ENCODE data around the gene PHACTR1.

PHACTR1 gene

GRCh38 chr6:13101409-13101808 is 384.8 kb downstream of the PHACTR1 start:
- H3K4me3 ChIP-seq (ENCODE audit: low read length), result no peak overlapping the region
- H3K9ac ChIP-seq (ENCODE audit: low read depth, low read length), result no peak overlapping the region
- peaks cover 8% of the 10 kb centered on the region; the same call in 1 of the 2 replicates for H3K4me1 ChIP-seq (ENCODE audit: insufficient read depth, low read length)
- no peaks in the 10 kb centered on the region for H3K36me3 ChIP-seq (ENCODE audit: insufficient read depth, low read depth, low read length)
- H3K27me3 ChIP-seq (ENCODE audit: insufficient read depth, low read length), result no peaks in the 10 kb centered on the region
- H3K9me3 ChIP-seq (ENCODE audit: insufficient read depth, low read depth, low read length), result no peaks in the 10 kb centered on the region
- H3K27ac ChIP-seq (ENCODE audit: low read length), result no peak overlapping the region

GRCh38 chr6:13101985-13102384 is 385.4 kb downstream of the PHACTR1 start:
- peaks cover 8% of the 10 kb centered on the region; the same call in 1 of the 2 replicates for H3K4me1 ChIP-seq (ENCODE audit: insufficient read depth, low read length)
- no peak overlapping the region for H3K4me3 ChIP-seq (ENCODE audit: low read length)
- H3K36me3 ChIP-seq (ENCODE audit: insufficient read depth, low read depth, low read length), result no peaks in the 10 kb centered on the region
- no peak overlapping the region for H3K27ac ChIP-seq (ENCODE audit: low read length)
- no peaks in the 10 kb centered on the region for H3K9me3 ChIP-seq (ENCODE audit: insufficient read depth, low read depth, low read length)
- no peaks in the 10 kb centered on the region for H3K27me3 ChIP-seq (ENCODE audit: insufficient read depth, low read length)
- H3K9ac ChIP-seq (ENCODE audit: low read depth, low read length), result no peak overlapping the region

GRCh38 chr6:13103169-13103568 is 386.6 kb downstream of the PHACTR1 start:
- no peak overlapping the region for H3K4me3 ChIP-seq (ENCODE audit: low read length)
- H3K9me3 ChIP-seq (ENCODE audit: insufficient read depth, low read depth, low read length), result no peaks in the 10 kb centered on the region

GRCh38 chr6:13105139-13105538 is 388.6 kb downstream of the PHACTR1 start:
- H3K36me3 ChIP-seq (ENCODE audit: insufficient read depth, low read depth, low read length), result no peaks in the 10 kb centered on the region
- no peaks in the 10 kb centered on the region for H3K27me3 ChIP-seq (ENCODE audit: insufficient read depth, low read length)
- H3K9me3 ChIP-seq (ENCODE audit: insufficient read depth, low read depth, low read length), result no peaks in the 10 kb centered on the region
- no peak overlapping the region for H3K9ac ChIP-seq (ENCODE audit: low read depth, low read length)
- H3K27ac ChIP-seq (ENCODE audit: low read length), result no peak overlapping the region
- no peak overlapping the region for H3K4me3 ChIP-seq (ENCODE audit: low read length)
- H3K4me1 ChIP-seq (ENCODE audit: insufficient read depth, low read length), result peaks cover 8% of the 10 kb centered on the region; the same call in 1 of the 2 replicates

More at GRCh38 chr6:13103169-13103568, 386.6 kb downstream of the PHACTR1 start:
- Histone ChIP-seq H3K9ac (ENCODE audit: low read depth, low read length) (no peak overlapping the region), H3K4me1 (ENCODE audit: insufficient read depth, low read length) (peaks cover 8% of the 10 kb centered on the region; the same call in 1 of the 2 replicates), H3K27me3 (ENCODE audit: insufficient read depth, low read length) (no peaks in the 10 kb centered on the region), H3K36me3 (ENCODE audit: insufficient read depth, low read depth, low read length) (no peaks in the 10 kb centered on the region), H3K27ac (ENCODE audit: low read length) (no peak overlapping the region)

- H3K9me3 ChIP-seq (ENCODE audit: insufficient read depth, low read depth, low read length), result peaks cover 3% of the 10 kb centered on the region; the same call in 1 of the 2 replicates
- no peak overlapping the region for H3K27ac ChIP-seq (ENCODE audit: low read length)
- H3K36me3 ChIP-seq (ENCODE audit: insufficient read depth, low read depth, low read length), result no peaks in the 10 kb centered on the region
- no peaks in the 10 kb centered on the region for H3K27me3 ChIP-seq (ENCODE audit: insufficient read depth, low read length)
- H3K4me1 ChIP-seq (ENCODE audit: insufficient read depth, low read length), result peaks cover 14% of the 10 kb centered on the region; the same call in 1 of the 2 replicates
- no peak overlapping the region for H3K9ac ChIP-seq (ENCODE audit: low read depth, low read length)
- H3K4me3 ChIP-seq (ENCODE audit: low read length), result no peak overlapping the region
Observed at GRCh38 chr6:13112921-13113320, 396.4 kb downstream of the PHACTR1 start.

- H3K4me1 ChIP-seq (ENCODE audit: insufficient read depth, low read length), result peaks cover 14% of the 10 kb centered on the region; the same call in 1 of the 2 replicates
- H3K36me3 ChIP-seq (ENCODE audit: insufficient read depth, low read depth, low read length), result no peaks in the 10 kb centered on the region
- no peak overlapping the region for H3K27ac ChIP-seq (ENCODE audit: low read length)
- H3K27me3 ChIP-seq (ENCODE audit: insufficient read depth, low read length), result no peaks in the 10 kb centered on the region
- H3K9ac ChIP-seq (ENCODE audit: low read depth, low read length), result no peak overlapping the region
- no peak overlapping the region for H3K4me3 ChIP-seq (ENCODE audit: low read length)
- peaks cover 3% of the 10 kb centered on the region; the same call in 1 of the 2 replicates for H3K9me3 ChIP-seq (ENCODE audit: insufficient read depth, low read depth, low read length)
Observed at GRCh38 chr6:13113376-13113775, 396.8 kb downstream of the PHACTR1 start.

- no peaks in the 10 kb centered on the region for H3K27me3 ChIP-seq (ENCODE audit: insufficient read depth, low read length)
- peaks cover 3% of the 10 kb centered on the region; the same call in 1 of the 2 replicates for H3K9me3 ChIP-seq (ENCODE audit: insufficient read depth, low read depth, low read length)
- H3K9ac ChIP-seq (ENCODE audit: low read depth, low read length), result no peak overlapping the region
Observed at GRCh38 chr6:13113981-13114593, 397.5 kb downstream of the PHACTR1 start.

GRCh38 chr6:13116155-13116554 is 399.6 kb downstream of the PHACTR1 start:
- Histone ChIP-seq H3K4me3 (ENCODE audit: low read length) (no peak overlapping the region), H3K27me3 (ENCODE audit: insufficient read depth, low read length) (no peaks in the 10 kb centered on the region), H3K36me3 (ENCODE audit: insufficient read depth, low read depth, low read length) (no peaks in the 10 kb centered on the region), H3K9ac (ENCODE audit: low read depth, low read length) (no peak overlapping the region), H3K27ac (ENCODE audit: low read length) (no peak overlapping the region), H3K9me3 (ENCODE audit: insufficient read depth, low read depth, low read length) (no peaks in the 10 kb centered on the region), H3K4me1 (ENCODE audit: insufficient read depth, low read length) (peaks cover 29% of the 10 kb centered on the region; the same call in 1 of the 2 replicates)

More at GRCh38 chr6:13113981-13114593, 397.5 kb downstream of the PHACTR1 start:
- H3K36me3 ChIP-seq (ENCODE audit: insufficient read depth, low read depth, low read length), result no peaks in the 10 kb centered on the region
- H3K4me3 ChIP-seq (ENCODE audit: low read length), result no peak overlapping the region
- no peak overlapping the region for H3K27ac ChIP-seq (ENCODE audit: low read length)
- H3K4me1 ChIP-seq (ENCODE audit: insufficient read depth, low read length), result peaks cover 14% of the 10 kb centered on the region; the same call in 1 of the 2 replicates

- H3K4me3 ChIP-seq (ENCODE audit: low read length), result no peak overlapping the region
- H3K9me3 ChIP-seq (ENCODE audit: insufficient read depth, low read depth, low read length), result no peaks in the 10 kb centered on the region
- H3K4me1 ChIP-seq (ENCODE audit: insufficient read depth, low read length), result peaks cover 29% of the 10 kb centered on the region; the same call in 1 of the 2 replicates
- H3K27me3 ChIP-seq (ENCODE audit: insufficient read depth, low read length), result no peaks in the 10 kb centered on the region
- no peak overlapping the region for H3K27ac ChIP-seq (ENCODE audit: low read length)
- H3K9ac ChIP-seq (ENCODE audit: low read depth, low read length), result no peak overlapping the region
- H3K36me3 ChIP-seq (ENCODE audit: insufficient read depth, low read depth, low read length), result no peaks in the 10 kb centered on the region
Observed at GRCh38 chr6:13117570-13117969, 401.0 kb downstream of the PHACTR1 start.

GRCh38 chr6:13119549-13119948 is 403.0 kb downstream of the PHACTR1 start:
- Histone ChIP-seq H3K27me3 (ENCODE audit: insufficient read depth, low read length) (no peaks in the 10 kb centered on the region), H3K36me3 (ENCODE audit: insufficient read depth, low read depth, low read length) (no peaks in the 10 kb centered on the region)

GRCh38 chr6:13120483-13121482 is 404.2 kb downstream of the PHACTR1 start:
- Histone ChIP-seq H3K9ac (ENCODE audit: low read depth, low read length) (0 out of 2 replicates have a peak overlapping the region, but pooled peaks have one; percentile 7), H3K4me1 (ENCODE audit: insufficient read depth, low read length) (peaks cover 15% of the 10 kb centered on the region; the same call in 1 of the 2 replicates), H3K36me3 (ENCODE audit: insufficient read depth, low read depth, low read length) (no peaks in the 10 kb centered on the region), H3K4me3 (ENCODE audit: low read length) (no peak overlapping the region), H3K9me3 (ENCODE audit: insufficient read depth, low read depth, low read length) (no peaks in the 10 kb centered on the region), H3K27me3 (ENCODE audit: insufficient read depth, low read length) (no peaks in the 10 kb centered on the region), H3K27ac (ENCODE audit: low read length) (no peak overlapping the region)

More at GRCh38 chr6:13119549-13119948, 403.0 kb downstream of the PHACTR1 start:
- Histone ChIP-seq H3K4me1 (ENCODE audit: insufficient read depth, low read length) (peaks cover 18% of the 10 kb centered on the region; the same call in 1 of the 2 replicates), H3K27ac (ENCODE audit: low read length) (no peak overlapping the region), H3K4me3 (ENCODE audit: low read length) (no peak overlapping the region), H3K9me3 (ENCODE audit: insufficient read depth, low read depth, low read length) (no peaks in the 10 kb centered on the region), H3K9ac (ENCODE audit: low read depth, low read length) (no peak overlapping the region)
